ENCODE results near the gene NACC2. TPM values are rescaled to one million over a fixed set of nuclear protein-coding genes. Genes with fewer than 3 reads are reported as not detected.

Gene NACC2
- total and polyA plus RNA-seq, 9 donors, result 6.8 to 11.7 (median 9.3) TPM

DNA sequence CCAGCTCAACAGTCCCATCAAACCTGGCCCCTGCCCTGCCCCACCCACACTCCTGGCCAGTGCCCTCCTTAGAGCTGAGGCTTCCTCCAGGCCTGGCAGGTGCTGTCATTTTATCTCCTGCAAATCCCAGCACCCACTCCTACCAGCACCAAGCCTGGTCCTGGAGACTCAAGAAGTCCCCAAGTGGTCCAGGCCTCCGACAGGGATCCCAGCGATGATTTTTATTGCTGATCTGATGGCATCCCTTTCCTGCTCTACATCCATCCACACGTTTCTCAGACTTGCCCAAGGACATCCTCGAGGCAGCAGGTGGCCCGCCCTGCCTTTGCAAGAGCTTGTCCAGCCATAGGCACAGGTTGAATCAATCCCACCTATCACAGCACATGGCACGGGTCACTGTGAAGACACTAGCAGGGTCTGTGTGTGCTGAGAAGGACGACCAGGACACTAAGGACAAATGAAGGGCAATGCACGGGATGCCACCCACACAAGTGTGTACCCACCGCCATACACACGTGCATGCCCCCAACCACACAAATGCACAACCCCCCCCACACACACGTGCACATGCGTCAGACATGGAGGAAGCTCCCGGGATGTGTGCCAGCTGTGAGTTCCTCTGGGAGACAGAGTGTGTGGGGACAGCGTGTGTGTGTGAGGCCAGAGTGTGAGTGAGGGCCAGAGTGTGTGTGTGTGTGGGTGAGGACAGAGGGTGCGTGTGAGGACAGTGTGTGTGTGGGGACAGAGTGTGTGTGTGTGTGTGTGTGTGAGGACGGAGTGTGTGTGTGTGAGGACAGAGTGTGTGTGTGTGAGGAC is 71.5 kb downstream of the NACC2 start:
- no peak overlapping the region for H3K27ac ChIP-seq (ENCODE audit: low read length)
- DNase-seq, result peak; percentile 69
- peaks cover 22% of the 10 kb centered on the region for H3K4me1 ChIP-seq (ENCODE audit: control insufficient read depth, insufficient read depth, low read length)
- 62% methylated on average over 7 of the region's 16 CpGs for WGBS (ENCODE audit: insufficient coverage)
- no peak overlapping the region for H3K4me3 ChIP-seq (ENCODE audit: low read length)
- H3K36me3 ChIP-seq (ENCODE audit: control insufficient read depth, insufficient read depth, low read length), result peaks cover 3% of the 10 kb centered on the region
- no peaks in the 10 kb centered on the region for H3K9me3 ChIP-seq (replicated peaks; ENCODE audit: control insufficient read depth, low read depth, low read length)
- H3K27me3 ChIP-seq (ENCODE audit: control insufficient read depth, insufficient read depth, low read length), result no peaks in the 10 kb centered on the region

DNA sequence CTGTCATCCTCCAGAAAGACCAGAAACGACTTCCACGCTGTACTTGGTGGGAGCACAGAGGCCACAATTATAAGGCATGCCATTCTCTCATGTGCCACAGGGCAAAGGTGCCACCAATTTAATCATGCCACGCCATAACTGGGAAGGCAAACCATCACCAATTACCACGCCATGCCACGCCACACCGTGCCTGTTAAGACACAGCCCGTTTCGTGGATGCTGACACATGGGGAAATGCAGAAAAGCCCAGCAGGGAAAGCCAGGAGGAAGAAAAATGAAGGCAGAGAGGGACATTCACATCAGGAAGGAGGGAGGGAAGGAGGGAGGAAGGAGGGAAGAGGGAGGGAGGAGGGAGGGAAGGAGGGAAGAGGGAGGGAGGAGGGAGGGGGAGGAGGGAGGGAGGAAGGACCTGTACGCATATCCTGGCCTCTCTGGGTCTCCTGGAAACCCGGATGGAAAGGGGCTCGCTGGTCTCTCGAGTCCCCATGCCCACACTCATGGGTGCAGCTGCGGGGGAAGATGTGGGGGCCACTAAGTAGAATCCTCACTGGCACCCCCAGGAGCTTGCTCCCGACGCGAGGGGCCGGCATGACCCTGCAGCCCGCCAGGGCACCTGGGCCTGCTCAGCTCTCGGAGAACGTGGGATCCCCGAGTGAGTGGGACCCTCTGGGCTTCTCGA is 72.2 kb downstream of the NACC2 start:
- DNase-seq, result peak; percentile 3
- peaks cover 22% of the 10 kb centered on the region for H3K4me1 ChIP-seq (ENCODE audit: control insufficient read depth, insufficient read depth, low read length)
- H3K27ac ChIP-seq (ENCODE audit: low read length), result no peak overlapping the region
- H3K4me3 ChIP-seq (ENCODE audit: low read length), result no peak overlapping the region
- H3K27me3 ChIP-seq (ENCODE audit: control insufficient read depth, insufficient read depth, low read length), result no peaks in the 10 kb centered on the region
- 87% methylated on average over 19 of the region's 22 CpGs for WGBS (ENCODE audit: insufficient coverage)
- no peaks in the 10 kb centered on the region for H3K9me3 ChIP-seq (replicated peaks; ENCODE audit: control insufficient read depth, low read depth, low read length)
- no peaks in the 10 kb centered on the region for H3K36me3 ChIP-seq (ENCODE audit: control insufficient read depth, insufficient read depth, low read length)

DNA sequence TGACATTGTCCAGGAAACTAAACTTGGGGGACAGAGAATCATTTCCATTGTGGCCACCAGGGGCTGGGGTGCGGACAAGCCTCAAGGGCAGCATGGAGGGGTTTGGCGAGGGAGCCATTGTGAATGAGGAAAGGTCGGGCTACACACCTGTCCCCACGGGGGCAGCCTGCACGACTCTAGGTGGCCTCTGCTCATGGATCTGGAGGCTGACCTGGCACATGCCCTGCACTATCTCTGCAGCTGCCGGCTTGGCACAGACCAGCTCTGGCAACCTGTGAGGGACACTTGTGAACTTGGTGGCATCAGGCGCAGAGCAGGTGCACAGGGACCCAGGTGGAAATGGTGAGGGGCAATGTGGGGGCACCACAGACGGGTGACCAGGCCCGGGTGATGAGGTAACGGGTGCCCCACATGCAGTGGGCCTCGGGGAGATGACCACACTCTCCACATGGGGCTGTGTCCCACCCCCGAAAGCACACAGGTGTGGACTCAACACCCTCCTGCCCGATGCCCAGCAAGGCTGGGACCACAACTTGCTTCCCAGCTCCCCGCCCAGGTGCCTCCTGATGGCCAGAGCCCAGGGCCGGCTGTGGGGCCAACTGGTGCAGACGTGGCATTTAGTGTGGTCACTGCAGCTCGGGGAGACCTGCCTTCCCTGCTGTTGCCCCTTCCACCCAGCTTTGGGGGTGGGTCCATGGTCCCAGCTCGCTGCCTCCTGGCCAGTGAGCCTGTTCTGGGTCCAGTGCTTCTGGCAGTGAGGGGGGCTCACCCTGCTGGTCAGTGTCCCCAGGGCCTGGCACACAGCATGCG is 73.0 kb downstream of the NACC2 start:
- no peaks in the 10 kb centered on the region for H3K36me3 ChIP-seq (ENCODE audit: control insufficient read depth, insufficient read depth, low read length)
- H3K27ac ChIP-seq (ENCODE audit: low read length), result no peak overlapping the region
- peaks cover 22% of the 10 kb centered on the region for H3K4me1 ChIP-seq (ENCODE audit: control insufficient read depth, insufficient read depth, low read length)
- 80% methylated on average over 18 of the region's 19 CpGs for WGBS (ENCODE audit: insufficient coverage)
- no peak overlapping the region for H3K4me3 ChIP-seq (ENCODE audit: low read length)
- DNase-seq, result no peak
- H3K9me3 ChIP-seq (replicated peaks; ENCODE audit: control insufficient read depth, low read depth, low read length), result no peaks in the 10 kb centered on the region
- no peaks in the 10 kb centered on the region for H3K27me3 ChIP-seq (ENCODE audit: control insufficient read depth, insufficient read depth, low read length)

GRCh38 chr9:136021171-136021871 is 73.8 kb downstream of the NACC2 start:
- DNase-seq, result no peak
- no peaks in the 10 kb centered on the region for H3K36me3 ChIP-seq (ENCODE audit: control insufficient read depth, insufficient read depth, low read length)
- no peaks in the 10 kb centered on the region for H3K27me3 ChIP-seq (ENCODE audit: control insufficient read depth, insufficient read depth, low read length)
- WGBS (ENCODE audit: insufficient coverage), result 65% methylated on average over 20 of the region's 25 CpGs
- H3K27ac ChIP-seq (ENCODE audit: low read length), result no peak overlapping the region
- H3K9me3 ChIP-seq (replicated peaks; ENCODE audit: control insufficient read depth, low read depth, low read length), result no peaks in the 10 kb centered on the region
- peaks cover 22% of the 10 kb centered on the region for H3K4me1 ChIP-seq (ENCODE audit: control insufficient read depth, insufficient read depth, low read length)
- no peak overlapping the region for H3K4me3 ChIP-seq (ENCODE audit: low read length)

DNA sequence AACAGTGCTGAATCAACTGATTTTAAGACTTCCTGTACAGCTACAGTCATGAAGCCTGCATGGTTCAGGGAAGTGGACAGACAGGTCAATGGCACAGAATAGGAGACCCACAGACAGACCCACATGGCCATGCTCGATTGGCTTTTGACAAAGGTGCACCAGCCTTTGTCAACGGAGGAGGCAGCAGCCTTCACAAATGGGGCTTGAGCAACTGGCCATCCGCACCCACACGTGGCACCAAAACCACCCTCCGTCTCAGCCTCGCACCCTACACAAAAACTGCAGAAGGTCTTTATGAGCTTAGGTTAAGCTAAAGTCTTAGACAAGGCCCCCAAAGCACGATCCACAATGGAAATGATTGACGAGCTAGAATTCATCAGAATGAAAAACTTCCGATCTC is 74.4 kb downstream of the NACC2 start:
- DNase-seq, result no peak
- Histone ChIP-seq H3K27ac (ENCODE audit: low read length) (no peak overlapping the region), H3K36me3 (ENCODE audit: control insufficient read depth, insufficient read depth, low read length) (no peaks in the 10 kb centered on the region), H3K9me3 (replicated peaks; ENCODE audit: control insufficient read depth, low read depth, low read length) (no peaks in the 10 kb centered on the region), H3K27me3 (ENCODE audit: control insufficient read depth, insufficient read depth, low read length) (no peaks in the 10 kb centered on the region), H3K4me3 (ENCODE audit: low read length) (no peak overlapping the region), H3K4me1 (ENCODE audit: control insufficient read depth, insufficient read depth, low read length) (peaks cover 22% of the 10 kb centered on the region)
- WGBS (ENCODE audit: insufficient coverage), result 94% methylated on average over 5 of the region's 9 CpGs

GRCh38 chr9:136020206-136020605 is 74.9 kb downstream of the NACC2 start:
- no peak overlapping the region for H3K27ac ChIP-seq (ENCODE audit: low read length)
- no peak for DNase-seq
- no peaks in the 10 kb centered on the region for H3K27me3 ChIP-seq (ENCODE audit: control insufficient read depth, insufficient read depth, low read length)
- 91% methylated on average over 6 of the region's 16 CpGs for WGBS (ENCODE audit: insufficient coverage)
- no peaks in the 10 kb centered on the region for H3K36me3 ChIP-seq (ENCODE audit: control insufficient read depth, insufficient read depth, low read length)
- H3K4me1 ChIP-seq (ENCODE audit: control insufficient read depth, insufficient read depth, low read length), result peaks cover 22% of the 10 kb centered on the region
- H3K4me3 ChIP-seq (ENCODE audit: low read length), result no peak overlapping the region
- no peaks in the 10 kb centered on the region for H3K9me3 ChIP-seq (replicated peaks; ENCODE audit: control insufficient read depth, low read depth, low read length)

DNA sequence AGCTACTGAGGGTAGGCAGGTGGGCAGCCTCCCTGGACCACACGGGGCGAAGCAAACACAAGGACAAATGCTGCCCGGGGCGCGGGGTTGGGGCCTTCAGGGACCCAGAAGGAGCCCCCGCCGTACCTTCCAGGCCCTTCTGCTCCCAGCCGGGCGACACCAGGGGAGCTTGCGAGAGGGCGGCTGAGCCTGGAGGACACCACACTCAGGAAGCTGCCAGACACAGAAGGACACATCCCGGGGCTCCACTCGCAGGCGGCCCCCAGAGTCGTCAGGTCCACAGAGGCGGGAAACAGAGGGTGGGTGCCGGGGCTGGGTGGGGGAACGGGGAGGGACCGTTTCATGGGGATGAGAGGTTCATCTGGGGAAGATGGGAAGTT is 75.4 kb downstream of the NACC2 start:
- no peak for DNase-seq
- Histone ChIP-seq H3K9me3 (replicated peaks; ENCODE audit: control insufficient read depth, low read depth, low read length) (no peaks in the 10 kb centered on the region), H3K36me3 (ENCODE audit: control insufficient read depth, insufficient read depth, low read length) (no peaks in the 10 kb centered on the region), H3K27ac (ENCODE audit: low read length) (no peak overlapping the region), H3K27me3 (ENCODE audit: control insufficient read depth, insufficient read depth, low read length) (no peaks in the 10 kb centered on the region), H3K4me3 (ENCODE audit: low read length) (no peak overlapping the region), H3K4me1 (ENCODE audit: control insufficient read depth, insufficient read depth, low read length) (peaks cover 16% of the 10 kb centered on the region)
- WGBS (ENCODE audit: insufficient coverage), result 89% methylated on average over 19 of the region's 19 CpGs

DNA sequence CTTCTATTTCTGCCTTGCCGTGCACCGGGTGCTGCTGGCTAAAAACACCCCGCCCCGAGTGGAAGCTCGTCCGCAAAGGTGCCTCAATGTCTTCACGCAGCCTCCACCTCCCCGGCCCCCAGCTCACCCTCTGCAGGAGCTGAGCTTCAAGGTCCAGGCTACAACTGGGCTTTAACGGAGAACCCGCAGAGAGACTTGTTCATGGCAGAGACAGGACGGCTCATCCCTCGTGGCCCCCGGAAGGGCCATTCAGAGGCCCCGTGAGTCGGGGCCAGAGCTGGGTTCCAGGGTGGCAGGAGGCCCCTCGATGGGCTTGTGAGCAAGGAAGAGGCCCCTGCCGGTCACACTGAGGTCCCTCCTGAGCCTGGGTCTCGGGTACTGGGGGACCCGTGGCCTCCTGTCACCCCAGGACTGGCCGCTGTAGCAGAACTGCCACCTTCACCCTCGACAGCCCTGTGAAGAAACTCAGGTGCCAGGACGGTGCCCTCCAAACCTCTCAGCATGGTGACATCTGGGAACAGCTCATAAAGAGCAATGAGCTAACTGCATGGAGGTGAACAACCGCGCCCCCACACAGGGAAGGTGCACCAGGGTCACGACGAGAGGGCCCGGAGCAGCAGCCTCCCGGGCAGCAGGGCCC is 75.9 kb downstream of the NACC2 start:
- Histone ChIP-seq H3K9me3 (replicated peaks; ENCODE audit: control insufficient read depth, low read depth, low read length) (no peaks in the 10 kb centered on the region), H3K4me1 (ENCODE audit: control insufficient read depth, insufficient read depth, low read length) (peaks cover 11% of the 10 kb centered on the region), H3K27ac (ENCODE audit: low read length) (no peak overlapping the region), H3K27me3 (ENCODE audit: control insufficient read depth, insufficient read depth, low read length) (no peaks in the 10 kb centered on the region), H3K36me3 (ENCODE audit: control insufficient read depth, insufficient read depth, low read length) (no peaks in the 10 kb centered on the region), H3K4me3 (ENCODE audit: low read length) (no peak overlapping the region)
- 77% methylated on average over 28 of the region's 28 CpGs for WGBS (ENCODE audit: insufficient coverage)
- no peak for DNase-seq

DNA sequence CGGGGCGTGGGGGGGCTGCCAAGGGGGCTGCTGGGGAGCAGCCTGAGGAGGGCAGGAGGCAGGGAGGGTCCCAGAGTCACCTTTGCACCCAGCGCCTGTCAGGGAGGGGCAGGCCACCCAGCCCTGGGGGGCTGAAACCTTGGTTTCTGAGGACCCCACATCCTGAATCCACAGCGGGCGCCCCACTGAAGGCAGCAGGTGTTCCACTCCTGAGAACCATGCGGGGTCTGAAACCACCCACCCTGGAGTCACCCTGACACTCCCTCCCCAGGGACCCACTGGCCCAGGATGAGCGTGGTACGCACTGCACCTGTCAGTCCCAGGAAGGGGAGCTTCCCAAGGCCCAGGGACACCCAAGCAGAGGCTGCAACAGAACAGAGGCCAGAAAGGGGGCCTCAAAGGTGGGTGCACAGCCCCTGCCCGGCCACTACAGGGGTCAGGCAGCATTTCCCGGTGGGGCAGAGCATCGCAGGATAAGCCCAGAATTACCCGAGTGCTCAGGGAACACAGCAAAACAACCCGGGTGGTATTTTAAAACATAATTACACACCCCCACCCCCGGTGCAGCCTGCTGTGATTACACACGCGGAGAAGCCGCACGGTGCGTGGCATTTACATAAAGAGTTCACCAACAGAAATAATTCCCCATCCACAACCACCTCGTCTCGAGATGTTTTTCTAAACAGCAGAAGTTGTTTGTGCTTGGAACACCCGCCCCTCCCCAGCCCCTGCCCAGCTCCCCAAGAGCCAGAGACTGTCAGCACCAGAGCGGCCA is 76.6 kb downstream of the NACC2 start:
- H3K27ac ChIP-seq (ENCODE audit: low read length), result no peak overlapping the region
- no peaks in the 10 kb centered on the region for H3K27me3 ChIP-seq (ENCODE audit: control insufficient read depth, insufficient read depth, low read length)
- no peak overlapping the region for H3K4me3 ChIP-seq (ENCODE audit: low read length)
- H3K9me3 ChIP-seq (replicated peaks; ENCODE audit: control insufficient read depth, low read depth, low read length), result no peaks in the 10 kb centered on the region
- DNase-seq, result no peak
- no peaks in the 10 kb centered on the region for H3K36me3 ChIP-seq (ENCODE audit: control insufficient read depth, insufficient read depth, low read length)
- peaks cover 4% of the 10 kb centered on the region for H3K4me1 ChIP-seq (ENCODE audit: control insufficient read depth, insufficient read depth, low read length)
- WGBS (ENCODE audit: insufficient coverage), result 75% methylated on average over 19 of the region's 23 CpGs
